ENCODE results near the gene GTPBP8.
"Not testable (repeated sequence)": the region's sequence is repeated elsewhere in the genome, so short reads cannot be mapped to it uniquely, and the experiment has no call there.

The GTPBP8 gene

GRCh38 chr3:113039546-113039945, 48.8 kb downstream of the GTPBP8 start:
- Histone ChIP-seq H3K27me3 (ENCODE audit: control insufficient read depth, insufficient read depth, low read length) (peaks cover 11% of the 10 kb centered on the region), H3K4me3 (ENCODE audit: low read length) (no peak overlapping the region), H3K4me2 (ENCODE audit: low read length) (no peak overlapping the region), H3K36me3 (ENCODE audit: insufficient read depth, low read length) (no peaks in the 10 kb centered on the region), H3K9ac (ENCODE audit: low read depth, low read length) (no peak overlapping the region), H3K4me1 (ENCODE audit: control insufficient read depth, insufficient read depth, low read length) (no peaks in the 10 kb centered on the region), H3K9me3 (replicated peaks; ENCODE audit: low read length) (no peaks in the 10 kb centered on the region)

- H3K27me3 ChIP-seq (ENCODE audit: control insufficient read depth, insufficient read depth, low read length): peaks cover 11% of the 10 kb centered on the region
- H3K36me3 ChIP-seq (ENCODE audit: insufficient read depth, low read length): no peaks in the 10 kb centered on the region
- H3K9ac ChIP-seq (ENCODE audit: low read depth, low read length): no peak overlapping the region
- no peaks in the 10 kb centered on the region for H3K9me3 ChIP-seq (replicated peaks; ENCODE audit: low read length)
- H3K4me1 ChIP-seq (ENCODE audit: control insufficient read depth, insufficient read depth, low read length): no peaks in the 10 kb centered on the region
- H3K4me3 ChIP-seq (ENCODE audit: low read length): no peak overlapping the region
- no peak overlapping the region for H3K4me2 ChIP-seq (ENCODE audit: low read length)
Observed at GRCh38 chr3:113040231-113040630, 49.4 kb downstream of the GTPBP8 start.

- no peaks in the 10 kb centered on the region for H3K4me1 ChIP-seq (ENCODE audit: control insufficient read depth, insufficient read depth, low read length)
- H3K4me2 ChIP-seq (ENCODE audit: low read length): no peak overlapping the region
- no peaks in the 10 kb centered on the region for H3K9me3 ChIP-seq (replicated peaks; ENCODE audit: low read length)
- H3K27me3 ChIP-seq (ENCODE audit: control insufficient read depth, insufficient read depth, low read length): peaks cover 11% of the 10 kb centered on the region
- no peak overlapping the region for H3K4me3 ChIP-seq (ENCODE audit: low read length)
- no peaks in the 10 kb centered on the region for H3K36me3 ChIP-seq (ENCODE audit: insufficient read depth, low read length)
- no peak overlapping the region for H3K9ac ChIP-seq (ENCODE audit: low read depth, low read length)
Observed at GRCh38 chr3:113043686-113044085, 52.9 kb downstream of the GTPBP8 start.

GRCh38 chr3:113046186-113046965, 55.6 kb downstream of the GTPBP8 start:
- H3K27me3 ChIP-seq (ENCODE audit: control insufficient read depth, insufficient read depth, low read length): peaks cover 11% of the 10 kb centered on the region
- H3K4me1 ChIP-seq (ENCODE audit: control insufficient read depth, insufficient read depth, low read length); H3K9me3 ChIP-seq (replicated peaks; ENCODE audit: low read length); H3K4me2 ChIP-seq (ENCODE audit: low read length); H3K36me3 ChIP-seq (ENCODE audit: insufficient read depth, low read length); H3K9ac ChIP-seq (ENCODE audit: low read depth, low read length); H3K4me3 ChIP-seq (ENCODE audit: low read length): not testable (repeated sequence)

- Histone ChIP-seq H3K36me3 (ENCODE audit: insufficient read depth, low read length) (no peaks in the 10 kb centered on the region), H3K4me2 (ENCODE audit: low read length) (peak overlapping the region; percentile 68), H3K4me3 (ENCODE audit: low read length) (peak overlapping the region; percentile 42), H3K9me3 (replicated peaks; ENCODE audit: low read length) (no peaks in the 10 kb centered on the region), H3K4me1 (ENCODE audit: control insufficient read depth, insufficient read depth, low read length) (peaks cover 6% of the 10 kb centered on the region), H3K27me3 (ENCODE audit: control insufficient read depth, insufficient read depth, low read length) (no peaks in the 10 kb centered on the region), H3K9ac (ENCODE audit: low read depth, low read length) (no peak overlapping the region)
Observed at GRCh38 chr3:113051302-113051711, 60.5 kb downstream of the GTPBP8 start.
